HepG2 (cell line): Measurements from ENCODE around the gene ABI3BP.

ENCODE experiments used
- ATF3 ChIP-seq: sonication (generic); formaldehyde crosslinking; IDR thresholded peaks from 2 replicates; pipeline ENCODE4 v1.4.0; 2020; ENCODE audit warnings: missing genetic modification reagents
- GABPA ChIP-seq, 2 experiments: IDR thresholded peaks; 2 replicates each; pipeline ENCODE4 v1.6.1; 2011 to 2016; ENCODE audit warnings: low read depth in 2 of 2, low read length in 1 of 2, missing biosample characterization in 1 of 2, missing genetic modification characterization in 1 of 2
- POLR2A ChIP-seq, 2 experiments: IDR thresholded peaks; 2 replicates each; pipeline ENCODE4 v1.6.1; 2011; ENCODE audit warnings: low read depth in 2 of 2, low read length in 2 of 2, mild to moderate bottlenecking in 1 of 2, moderate library complexity in 1 of 2; ENCODE audit not compliant: insufficient read depth in 1 of 2
- RAD21 ChIP-seq: fragments of 450-650 bp; formaldehyde crosslinking; IDR thresholded peaks from 2 replicates; pipeline ENCODE4 v1.5.0; 2020; ENCODE audit warnings: mild to moderate bottlenecking
- RORA ChIP-seq: sonication (generic); formaldehyde crosslinking; IDR thresholded peaks from 2 replicates; pipeline ENCODE4 v1.5.0; 2020; ENCODE audit warnings: mild to moderate bottlenecking, missing genetic modification reagents, moderate library complexity
- SNAI1 ChIP-seq: sonication (generic); formaldehyde crosslinking; IDR thresholded peaks from 2 replicates; pipeline ENCODE4 v1.5.0; 2020; ENCODE audit warnings: mild to moderate bottlenecking, missing genetic modification reagents, borderline replicate concordance
- ZNF225 ChIP-seq: sonication (generic); formaldehyde crosslinking; IDR thresholded peaks from 2 replicates; pipeline ENCODE4 v1.4.0; 2020; ENCODE audit warnings: mild to moderate bottlenecking, missing genetic modification reagents
- ZNF546 ChIP-seq: sonication (generic); formaldehyde crosslinking; conservative IDR thresholded peaks from 2 replicates; pipeline ENCODE4 v1.8.1; 2023; ENCODE audit warnings: mild to moderate bottlenecking, missing genetic modification reagents
- ZNF784 ChIP-seq: sonication (generic); formaldehyde crosslinking; IDR thresholded peaks from 2 replicates; pipeline ENCODE4 v1.5.1; 2020; ENCODE audit warnings: missing genetic modification reagents, mild to moderate bottlenecking, borderline replicate concordance
- TF ChIP-seq, protein P1 (sequence below): sonication (generic); formaldehyde crosslinking; IDR thresholded peaks from 2 replicates; pipeline ENCODE4 v1.8.1; 2022; ENCODE audit warnings: low read depth, mild to moderate bottlenecking, missing genetic modification reagents
- TF ChIP-seq, protein P2 (sequence below): IDR thresholded peaks from 2 replicates; pipeline ENCODE4 v1.6.1; 2016; ENCODE audit warnings: low read depth, borderline replicate concordance

DNA sequence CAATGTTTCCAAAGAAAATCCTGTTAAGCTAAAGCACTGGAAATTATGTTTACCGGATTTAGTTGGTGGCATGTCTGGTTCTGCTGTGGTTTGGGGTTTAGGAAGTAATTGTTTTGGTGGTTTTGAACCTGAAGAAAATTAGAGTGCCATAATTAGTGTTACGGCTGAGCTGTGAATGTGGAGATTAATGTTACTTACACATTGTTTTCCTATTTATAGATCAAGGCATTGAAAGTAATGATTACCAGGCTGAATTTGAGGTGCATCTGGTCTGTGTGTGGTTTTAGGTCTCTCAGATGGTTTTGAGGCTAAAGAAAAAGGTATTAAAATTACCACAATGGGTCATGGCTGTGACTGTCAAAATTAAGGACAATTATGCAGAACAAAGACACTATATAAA lies 155.1 kb downstream of the ABI3BP start:
- TF ChIP-seq ZNF784 (CRISPR knock-in tag) (no peak), SNAI1 (CRISPR knock-in tag) (no peak), POLR2A (IDR thresholded peaks at IDR 0.05; ENCODE audit: insufficient read depth in 1 of 2, low read depth in 2 of 2, low read length in 2 of 2) (no peak), GABPA (IDR thresholded peaks at IDR 0.05; ENCODE audit: low read depth, low read length) (no peak), GABPA (CRISPR knock-in tag; IDR thresholded peaks at IDR 0.05; ENCODE audit: low read depth) (no peak), ATF3 (CRISPR knock-in tag) (no peak), ZNF225 (CRISPR knock-in tag) (no peak), RORA (CRISPR knock-in tag) (no peak), ZNF546 (CRISPR knock-in tag) (no peak), RAD21 (CRISPR knock-in tag) (no peak)
- TF ChIP-seq, protein P1, sequence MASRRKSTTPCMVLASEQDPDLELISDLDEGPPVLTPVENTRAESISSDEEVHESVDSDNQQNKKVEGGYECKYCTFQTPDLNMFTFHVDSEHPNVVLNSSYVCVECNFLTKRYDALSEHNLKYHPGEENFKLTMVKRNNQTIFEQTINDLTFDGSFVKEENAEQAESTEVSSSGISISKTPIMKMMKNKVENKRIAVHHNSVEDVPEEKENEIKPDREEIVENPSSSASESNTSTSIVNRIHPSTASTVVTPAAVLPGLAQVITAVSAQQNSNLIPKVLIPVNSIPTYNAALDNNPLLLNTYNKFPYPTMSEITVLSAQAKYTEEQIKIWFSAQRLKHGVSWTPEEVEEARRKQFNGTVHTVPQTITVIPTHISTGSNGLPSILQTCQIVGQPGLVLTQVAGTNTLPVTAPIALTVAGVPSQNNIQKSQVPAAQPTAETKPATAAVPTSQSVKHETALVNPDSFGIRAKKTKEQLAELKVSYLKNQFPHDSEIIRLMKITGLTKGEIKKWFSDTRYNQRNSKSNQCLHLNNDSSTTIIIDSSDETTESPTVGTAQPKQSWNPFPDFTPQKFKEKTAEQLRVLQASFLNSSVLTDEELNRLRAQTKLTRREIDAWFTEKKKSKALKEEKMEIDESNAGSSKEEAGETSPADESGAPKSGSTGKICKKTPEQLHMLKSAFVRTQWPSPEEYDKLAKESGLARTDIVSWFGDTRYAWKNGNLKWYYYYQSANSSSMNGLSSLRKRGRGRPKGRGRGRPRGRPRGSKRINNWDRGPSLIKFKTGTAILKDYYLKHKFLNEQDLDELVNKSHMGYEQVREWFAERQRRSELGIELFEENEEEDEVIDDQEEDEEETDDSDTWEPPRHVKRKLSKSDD (CRISPR knock-in tag), result no peak
- TF ChIP-seq, protein P2, sequence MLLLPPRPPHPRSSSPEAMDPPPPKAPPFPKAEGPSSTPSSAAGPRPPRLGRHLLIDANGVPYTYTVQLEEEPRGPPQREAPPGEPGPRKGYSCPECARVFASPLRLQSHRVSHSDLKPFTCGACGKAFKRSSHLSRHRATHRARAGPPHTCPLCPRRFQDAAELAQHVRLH (CRISPR knock-in tag), result no peak
